ENCODE results near the gene HDAC9.

The HDAC9 gene

DNA sequence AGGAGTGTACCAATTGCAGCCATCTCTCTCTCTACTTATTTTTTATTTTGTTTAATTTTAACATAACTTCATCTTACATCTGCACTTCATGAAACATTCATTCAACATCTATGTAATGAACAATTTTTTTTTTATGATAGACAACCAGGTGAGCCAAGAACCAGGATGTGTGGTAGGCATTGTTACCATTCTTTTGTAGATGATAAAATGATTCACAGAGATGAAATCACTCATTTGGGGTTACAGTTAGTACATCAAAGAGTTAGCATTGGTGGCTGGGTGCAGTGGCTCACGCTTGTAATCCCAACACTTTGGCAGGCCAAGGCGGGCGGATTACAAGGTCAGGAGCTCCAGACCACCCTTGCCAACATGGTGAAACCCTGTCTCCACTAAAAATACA is 127.8 kb downstream of the HDAC9 start:
- H3K4me3 ChIP-seq (IDR thresholded peaks at IDR 0.05; ENCODE audit: insufficient read depth, low read depth, low read length) = no peak overlapping the region
- no peak overlapping the region for H3K27ac ChIP-seq
- H4K20me1 ChIP-seq (ENCODE audit: insufficient read depth) = no peaks in the 10 kb centered on the region
- no peaks in the 10 kb centered on the region for H3K36me3 ChIP-seq (ENCODE audit: insufficient read depth)
- no peak overlapping the region for H3K9ac ChIP-seq
- H2AFZ ChIP-seq (ENCODE audit: low read depth) = no peak overlapping the region
- H3K4me1 ChIP-seq (ENCODE audit: low read depth, poor library complexity, severe bottlenecking) = peaks cover 12% of the 10 kb centered on the region
- no peak for TF ChIP-seq CTCF (conservative IDR thresholded peaks at IDR 0.05; ENCODE audit: low read depth, low read length)
- H3K27me3 ChIP-seq (ENCODE audit: insufficient read depth, low read depth) = no peaks in the 10 kb centered on the region
- H3K79me2 ChIP-seq (ENCODE audit: insufficient read depth, low read depth) = no peaks in the 10 kb centered on the region
- no peak overlapping the region for H3K4me2 ChIP-seq

- H3K36me3 ChIP-seq (ENCODE audit: insufficient read depth) = no peaks in the 10 kb centered on the region
- no peak overlapping the region for H2AFZ ChIP-seq (ENCODE audit: low read depth)
- H3K4me1 ChIP-seq (ENCODE audit: low read depth, poor library complexity, severe bottlenecking) = peaks cover 12% of the 10 kb centered on the region
- H3K4me2 ChIP-seq = no peak overlapping the region
- no peak overlapping the region for H3K27ac ChIP-seq
- no peak for TF ChIP-seq CTCF (conservative IDR thresholded peaks at IDR 0.05; ENCODE audit: low read depth, low read length)
- no peaks in the 10 kb centered on the region for H3K27me3 ChIP-seq (ENCODE audit: insufficient read depth, low read depth)
- no peaks in the 10 kb centered on the region for H3K79me2 ChIP-seq (ENCODE audit: insufficient read depth, low read depth)
- H3K4me3 ChIP-seq (IDR thresholded peaks at IDR 0.05; ENCODE audit: insufficient read depth, low read depth, low read length) = no peak overlapping the region
- H4K20me1 ChIP-seq (ENCODE audit: insufficient read depth) = no peaks in the 10 kb centered on the region
- no peak overlapping the region for H3K9ac ChIP-seq
Observed at GRCh38 chr7:18624459-18624858, 128.9 kb downstream of the HDAC9 start.

DNA sequence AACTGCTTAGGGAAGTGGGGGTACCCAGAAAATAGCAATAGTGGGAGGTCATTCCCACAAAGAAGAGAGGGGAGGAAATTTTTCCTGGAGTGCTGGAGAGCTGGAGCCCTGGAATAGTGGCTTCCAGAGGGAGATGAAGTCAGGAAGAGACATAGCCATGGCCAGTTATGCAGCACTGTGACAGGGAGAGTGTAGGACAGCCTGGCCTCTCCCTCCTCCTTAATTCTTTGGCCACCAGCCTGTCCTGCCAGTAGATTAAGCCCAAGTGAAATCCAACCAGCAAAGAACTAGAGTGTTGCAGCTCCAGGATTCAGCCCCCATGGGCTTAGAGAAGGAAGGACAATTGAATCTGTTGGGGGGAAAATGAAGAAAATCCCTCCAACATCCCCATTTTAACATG is 130.5 kb downstream of the HDAC9 start:
- Histone ChIP-seq H3K36me3 (ENCODE audit: insufficient read depth) (no peaks in the 10 kb centered on the region), H2AFZ (ENCODE audit: low read depth) (no peak overlapping the region), H3K27ac (no peak overlapping the region), H3K4me1 (ENCODE audit: low read depth, poor library complexity, severe bottlenecking) (peaks cover 12% of the 10 kb centered on the region), H3K9ac (no peak overlapping the region), H3K79me2 (ENCODE audit: insufficient read depth, low read depth) (no peaks in the 10 kb centered on the region), H3K27me3 (ENCODE audit: insufficient read depth, low read depth) (no peaks in the 10 kb centered on the region), H4K20me1 (ENCODE audit: insufficient read depth) (no peaks in the 10 kb centered on the region), H3K4me3 (IDR thresholded peaks at IDR 0.05; ENCODE audit: insufficient read depth, low read depth, low read length) (no peak overlapping the region), H3K4me2 (no peak overlapping the region)
- no peak for TF ChIP-seq CTCF (conservative IDR thresholded peaks at IDR 0.05; ENCODE audit: low read depth, low read length)

GRCh38 chr7:18626717-18627116 is 131.2 kb downstream of the HDAC9 start:
- no peak for TF ChIP-seq CTCF (conservative IDR thresholded peaks at IDR 0.05; ENCODE audit: low read depth, low read length)
- H3K4me1 ChIP-seq (ENCODE audit: low read depth, poor library complexity, severe bottlenecking) = peaks cover 12% of the 10 kb centered on the region

More at GRCh38 chr7:18626717-18627116, 131.2 kb downstream of the HDAC9 start:
- H2AFZ ChIP-seq (ENCODE audit: low read depth) = no peak overlapping the region
- no peaks in the 10 kb centered on the region for H3K36me3 ChIP-seq (ENCODE audit: insufficient read depth)
- H3K9ac ChIP-seq = no peak overlapping the region
- no peaks in the 10 kb centered on the region for H3K27me3 ChIP-seq (ENCODE audit: insufficient read depth, low read depth)
- no peaks in the 10 kb centered on the region for H4K20me1 ChIP-seq (ENCODE audit: insufficient read depth)
- no peak overlapping the region for H3K27ac ChIP-seq
- no peaks in the 10 kb centered on the region for H3K79me2 ChIP-seq (ENCODE audit: insufficient read depth, low read depth)
- H3K4me3 ChIP-seq (IDR thresholded peaks at IDR 0.05; ENCODE audit: insufficient read depth, low read depth, low read length) = no peak overlapping the region
- H3K4me2 ChIP-seq = no peak overlapping the region
